OCI-LY3 (cell line): ENCODE results near the gene MAPKBP1.

ENCODE experiments used
- H2AFZ ChIP-seq: fragments of 200-600, 300-600 bp; shearing (Covaris generic); 2 replicates; pipeline ENCODE4 v1.6.0; 2014; ENCODE audit warnings: antibody characterized with exemption, low read depth, low read length
- H3K27ac ChIP-seq: fragments of 200-600, 300-600 bp; sonication (generic); 2 replicates; pipeline ENCODE4 v1.5.1; 2014; ENCODE audit warnings: mild to moderate bottlenecking, low read length, moderate library complexity, mixed read lengths
- H3K27me3 ChIP-seq: fragments of 200-600, 300-600 bp; sonication (generic); 2 replicates; pipeline ENCODE4 v1.6.1; 2014; ENCODE audit warnings: low read depth, low read length, mixed read lengths
- H3K36me3 ChIP-seq: fragments of 200-600, 300-600 bp; sonication (generic); replicated peaks from 2 replicates; pipeline ENCODE3; 2014; ENCODE audit warnings: low read depth, low read length, mixed read lengths
- H3K4me1 ChIP-seq: fragments of 300-600, 200-600 bp; sonication (generic); 2 replicates; pipeline ENCODE4 v1.6.1; 2014; ENCODE audit warnings: low read length, mixed read lengths
- H3K4me2 ChIP-seq: fragments of 200-600, 300-600 bp; sonication (generic); 2 replicates; pipeline ENCODE4 v1.6.1; 2014; ENCODE audit warnings: low read length, mixed read lengths
- H3K4me3 ChIP-seq: fragments of 300-600, 200-600 bp; sonication (generic); 2 replicates; pipeline ENCODE4 v1.5.1; 2014; ENCODE audit warnings: antibody characterized with exemption, mild to moderate bottlenecking, low read length, moderate library complexity
- H3K79me2 ChIP-seq: fragments of 300-600, 200-600 bp; shearing (Covaris generic); 2 replicates; pipeline ENCODE4 v1.6.1; 2014; ENCODE audit warnings: mild to moderate bottlenecking, low read length, mixed read lengths
- H3K9ac ChIP-seq: fragments of 300-600, 200-600 bp; shearing (Covaris generic); 2 replicates; pipeline ENCODE4 v1.6.0; 2014; ENCODE audit warnings: mild to moderate bottlenecking, low read length, moderate library complexity
- H3K9me3 ChIP-seq: fragments of 200-600, 300-600 bp; shearing (Covaris generic); 2 replicates; pipeline ENCODE4 v1.6.1; 2014; ENCODE audit warnings: low read length, mixed read lengths; ENCODE audit not compliant: insufficient read depth
- H4K20me1 ChIP-seq: fragments of 200-600, 300-600 bp; sonication (generic); 2 replicates; pipeline ENCODE4 v1.6.1; 2016; ENCODE audit warnings: low read length, mixed read lengths; ENCODE audit not compliant: insufficient read depth
- EZH2phosphoT487 ChIP-seq: fragments of 200-600 bp; shearing (Covaris generic); IDR thresholded peaks from 2 replicates; pipeline ENCODE4 v1.6.1; 2018; ENCODE audit warnings: antibody characterized with exemption, mixed run types, low read depth
- TF ChIP-seq, protein P1 (sequence below): fragments of 200-600, 300-600 bp; sonication (generic); IDR thresholded peaks from 2 replicates; pipeline ENCODE4 v1.5.1; 2014; ENCODE audit warnings: antibody characterized with exemption, low read length, low read depth

The MAPKBP1 gene

DNA sequence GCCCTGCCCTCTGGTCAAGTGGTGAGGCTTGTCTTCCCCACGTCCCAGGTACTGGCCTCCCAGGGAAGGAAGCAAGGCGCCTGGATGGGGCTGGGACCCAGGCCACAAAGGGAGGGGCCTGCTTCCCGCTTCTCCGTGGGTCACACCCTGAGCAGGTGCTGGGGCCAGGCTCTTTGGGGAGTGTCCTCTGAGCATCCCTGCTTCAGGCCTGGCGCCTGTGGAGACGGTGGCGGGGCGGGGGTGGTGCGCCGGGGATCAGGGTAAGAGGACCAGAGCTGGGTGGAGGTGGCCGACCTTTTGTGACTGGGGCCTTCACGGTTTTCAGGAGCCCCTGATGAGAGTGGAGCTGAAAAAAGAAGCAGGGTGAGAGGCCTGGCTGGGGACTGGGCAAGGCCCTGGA lies 67.9 kb downstream of the MAPKBP1 start:
- no peaks in the 10 kb centered on the region for H3K9me3 ChIP-seq
- H3K4me3 ChIP-seq: no peak overlapping the region
- H3K27me3 ChIP-seq: no peaks in the 10 kb centered on the region
- H3K27ac ChIP-seq: no peak overlapping the region
- H3K9ac ChIP-seq: no peak overlapping the region
- H3K4me2 ChIP-seq: no peak overlapping the region
- TF ChIP-seq EZH2phosphoT487: no peak
- TF ChIP-seq, protein P1, sequence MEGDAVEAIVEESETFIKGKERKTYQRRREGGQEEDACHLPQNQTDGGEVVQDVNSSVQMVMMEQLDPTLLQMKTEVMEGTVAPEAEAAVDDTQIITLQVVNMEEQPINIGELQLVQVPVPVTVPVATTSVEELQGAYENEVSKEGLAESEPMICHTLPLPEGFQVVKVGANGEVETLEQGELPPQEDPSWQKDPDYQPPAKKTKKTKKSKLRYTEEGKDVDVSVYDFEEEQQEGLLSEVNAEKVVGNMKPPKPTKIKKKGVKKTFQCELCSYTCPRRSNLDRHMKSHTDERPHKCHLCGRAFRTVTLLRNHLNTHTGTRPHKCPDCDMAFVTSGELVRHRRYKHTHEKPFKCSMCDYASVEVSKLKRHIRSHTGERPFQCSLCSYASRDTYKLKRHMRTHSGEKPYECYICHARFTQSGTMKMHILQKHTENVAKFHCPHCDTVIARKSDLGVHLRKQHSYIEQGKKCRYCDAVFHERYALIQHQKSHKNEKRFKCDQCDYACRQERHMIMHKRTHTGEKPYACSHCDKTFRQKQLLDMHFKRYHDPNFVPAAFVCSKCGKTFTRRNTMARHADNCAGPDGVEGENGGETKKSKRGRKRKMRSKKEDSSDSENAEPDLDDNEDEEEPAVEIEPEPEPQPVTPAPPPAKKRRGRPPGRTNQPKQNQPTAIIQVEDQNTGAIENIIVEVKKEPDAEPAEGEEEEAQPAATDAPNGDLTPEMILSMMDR: no peak
- H3K4me1 ChIP-seq: no peaks in the 10 kb centered on the region
- no peaks in the 10 kb centered on the region for H3K79me2 ChIP-seq
- no peak overlapping the region for H2AFZ ChIP-seq
- no peaks in the 10 kb centered on the region for H4K20me1 ChIP-seq
- H3K36me3 ChIP-seq: no peaks in the 10 kb centered on the region

DNA sequence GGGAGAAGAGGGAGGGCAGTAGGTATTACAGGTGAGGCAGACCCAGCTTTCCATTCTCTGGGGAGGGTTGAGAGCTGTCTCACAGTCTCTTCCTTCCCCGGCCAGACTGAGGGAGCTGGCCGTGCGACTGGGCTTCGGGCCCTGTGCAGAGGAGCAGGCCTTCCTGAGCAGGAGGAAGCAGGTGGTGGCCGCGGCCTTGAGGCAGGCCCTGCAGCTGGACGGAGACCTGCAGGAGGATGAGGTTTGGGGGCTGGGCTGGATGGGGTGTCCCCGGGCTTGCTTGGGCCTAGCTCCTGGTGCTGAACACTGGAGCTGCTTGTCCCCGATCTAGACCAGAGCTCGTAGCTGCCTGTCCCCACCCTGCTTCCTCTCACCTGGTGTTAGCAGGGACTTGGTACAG lies 69.3 kb downstream of the MAPKBP1 start:
- Histone ChIP-seq H3K27ac (no peak overlapping the region), H3K79me2 (no peaks in the 10 kb centered on the region), H3K9me3 (no peaks in the 10 kb centered on the region), H3K4me1 (no peaks in the 10 kb centered on the region), H3K27me3 (no peaks in the 10 kb centered on the region), H3K4me2 (no peak overlapping the region), H2AFZ (no peak overlapping the region), H3K36me3 (no peaks in the 10 kb centered on the region), H3K4me3 (no peak overlapping the region), H3K9ac (no peak overlapping the region), H4K20me1 (no peaks in the 10 kb centered on the region)
- TF ChIP-seq, protein P1: no peak

DNA sequence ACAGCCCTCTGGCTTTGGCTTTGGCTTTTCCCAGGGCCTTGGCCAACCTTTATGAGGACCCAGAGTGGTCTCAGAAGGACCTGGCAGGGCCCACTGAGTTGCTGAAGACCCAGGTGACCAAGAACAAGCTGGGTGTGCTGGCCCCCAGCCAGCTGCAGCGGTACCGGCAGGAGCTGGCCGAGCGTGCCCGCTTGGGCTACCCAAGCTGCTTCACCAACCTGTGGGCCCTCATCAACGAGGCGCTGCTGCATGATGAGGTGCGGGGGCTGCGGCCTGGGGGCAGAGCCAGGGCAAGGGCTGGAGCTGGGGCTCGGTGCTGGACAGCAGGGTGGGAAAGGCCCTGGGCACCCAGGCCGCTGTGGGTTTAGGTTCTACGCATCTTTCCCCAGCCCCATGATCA lies 70.5 kb downstream of the MAPKBP1 start:
- Histone ChIP-seq H2AFZ (no peak overlapping the region), H3K4me3 (no peak overlapping the region), H4K20me1 (no peaks in the 10 kb centered on the region), H3K79me2 (no peaks in the 10 kb centered on the region), H3K4me2 (no peak overlapping the region), H3K36me3 (no peaks in the 10 kb centered on the region), H3K9me3 (no peaks in the 10 kb centered on the region), H3K27me3 (no peaks in the 10 kb centered on the region), H3K4me1 (no peaks in the 10 kb centered on the region), H3K9ac (no peak overlapping the region), H3K27ac (no peak overlapping the region)
- no peak for TF ChIP-seq EZH2phosphoT487
- TF ChIP-seq, protein P1: no peak

DNA sequence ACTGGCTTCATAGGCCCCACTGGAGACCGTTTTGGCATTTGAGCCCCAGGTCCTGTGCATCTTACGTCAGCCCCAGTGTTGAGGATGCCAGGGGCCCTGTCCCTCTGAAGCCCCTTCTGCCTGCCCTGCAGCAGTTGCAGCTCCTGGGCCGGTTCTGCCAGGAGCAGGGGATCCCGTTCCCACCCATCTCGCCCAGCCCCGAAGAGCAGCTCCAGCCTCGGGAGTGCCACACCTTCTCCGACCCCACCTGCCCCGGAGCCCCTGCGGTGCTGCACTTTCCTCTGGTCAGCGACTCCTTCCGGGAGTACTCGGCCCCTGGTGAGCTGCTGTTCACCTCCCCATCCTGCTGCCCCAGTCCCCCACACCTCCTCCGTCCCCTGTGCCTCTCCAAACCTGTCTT lies 72.9 kb downstream of the MAPKBP1 start:
- no peak overlapping the region for H2AFZ ChIP-seq
- H4K20me1 ChIP-seq: no peaks in the 10 kb centered on the region
- H3K36me3 ChIP-seq: no peaks in the 10 kb centered on the region
- no peaks in the 10 kb centered on the region for H3K4me1 ChIP-seq
- no peaks in the 10 kb centered on the region for H3K79me2 ChIP-seq
- H3K4me3 ChIP-seq: no peak overlapping the region
- H3K27ac ChIP-seq: no peak overlapping the region
- H3K9me3 ChIP-seq: no peaks in the 10 kb centered on the region
- H3K4me2 ChIP-seq: no peak overlapping the region
- no peaks in the 10 kb centered on the region for H3K27me3 ChIP-seq
- H3K9ac ChIP-seq: no peak overlapping the region
- TF ChIP-seq, protein P1: no peak
- TF ChIP-seq EZH2phosphoT487: no peak
